PFSK-1 (cell line): ENCODE data around the gene NOC2L.

Experiments used
- FOXP2 ChIP-seq: optimal IDR thresholded peaks from 2 replicates; pipeline ENCODE3; 2011; ENCODE audit warnings: borderline replicate concordance, control low read depth, inconsistent platforms; ENCODE audit not compliant: insufficient read depth; ENCODE audit errors: extremely low read length, extremely low read depth
- REST ChIP-seq, 2 experiments: IDR thresholded peaks; 2 replicates each; pipeline versions ENCODE4 v1.6.1 to v1.8.0; 2011 to 2012; ENCODE audit warnings: low read depth in 2 of 2, low read length in 2 of 2, control low read depth in 1 of 2, inconsistent platforms in 1 of 2, mild to moderate bottlenecking in 1 of 2, moderate library complexity in 1 of 2; ENCODE audit not compliant: insufficient read depth in 1 of 2

- no peak for TF ChIP-seq FOXP2
- no peak for TF ChIP-seq REST (IDR thresholded peaks at IDR 0.05; ENCODE audit: insufficient read depth in 1 of 2, low read depth in 2 of 2, low read length in 2 of 2)
Observed at GRCh38 chr1:959731-960362, 791 bp upstream of the NOC2L start.
